ENCODE results near the gene TMEM131.
"Not testable (repeated sequence)": the region's sequence is repeated elsewhere in the genome, so short reads cannot be mapped to it uniquely, and the experiment has no call there.

Gene TMEM131

DNA sequence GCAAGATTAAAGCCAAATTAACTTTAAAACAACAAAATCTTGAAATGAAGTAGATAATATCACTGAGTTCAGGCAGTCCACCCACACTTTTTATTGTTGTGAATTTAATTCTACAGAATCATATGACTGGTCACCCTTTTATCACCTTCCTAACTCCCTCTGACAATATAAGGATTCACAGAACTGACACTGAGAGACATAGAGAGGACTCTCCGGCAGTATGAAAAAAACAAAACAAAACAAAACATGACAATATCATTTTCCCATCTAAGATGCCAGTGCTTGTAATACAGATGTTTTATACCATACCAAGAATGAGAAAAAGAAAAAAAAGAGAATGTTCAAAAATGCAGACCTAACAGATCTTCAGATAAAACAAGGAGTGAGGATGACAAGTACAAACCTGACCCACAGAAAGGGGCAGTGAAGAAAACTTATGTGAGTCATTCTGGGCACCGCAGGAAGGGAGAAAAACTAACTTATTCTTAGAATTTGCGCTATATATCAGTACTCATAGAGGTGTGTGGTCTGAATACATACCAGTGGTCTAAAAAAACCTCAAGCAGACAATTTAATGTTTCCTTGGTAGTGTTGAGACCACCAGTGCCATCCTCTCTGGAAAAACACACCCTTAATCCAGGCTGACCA is 145.7 kb downstream of the TMEM131 start:
- H3K27ac ChIP-seq = no peak overlapping the region
- TF ChIP-seq CTCF (conservative IDR thresholded peaks at IDR 0.05) = no peak
- no peak for TF ChIP-seq ZFX (IDR thresholded peaks at IDR 0.05)

GRCh38 chr2:97848306-97848705 is 147.4 kb downstream of the TMEM131 start:
- TF ChIP-seq ZFX (IDR thresholded peaks at IDR 0.05) (no peak), CTCF (conservative IDR thresholded peaks at IDR 0.05) (no peak)

GRCh38 chr2:97846716-97847115 is 149.0 kb downstream of the TMEM131 start:
- H3K27ac ChIP-seq = not testable (repeated sequence)

More at GRCh38 chr2:97848306-97848705, 147.4 kb downstream of the TMEM131 start:
- H3K27ac ChIP-seq = no peak overlapping the region

- no peak overlapping the region for H3K27ac ChIP-seq
- no peak for TF ChIP-seq CTCF (conservative IDR thresholded peaks at IDR 0.05)
- no peak for TF ChIP-seq ZFX (IDR thresholded peaks at IDR 0.05)
Observed at GRCh38 chr2:97845818-97846217, 149.9 kb downstream of the TMEM131 start.

- no peak for TF ChIP-seq ZFX (IDR thresholded peaks at IDR 0.05)
- no peak for TF ChIP-seq CTCF (conservative IDR thresholded peaks at IDR 0.05)
- no peak overlapping the region for H3K27ac ChIP-seq
Observed at GRCh38 chr2:97845133-97845532, 150.6 kb downstream of the TMEM131 start.

DNA sequence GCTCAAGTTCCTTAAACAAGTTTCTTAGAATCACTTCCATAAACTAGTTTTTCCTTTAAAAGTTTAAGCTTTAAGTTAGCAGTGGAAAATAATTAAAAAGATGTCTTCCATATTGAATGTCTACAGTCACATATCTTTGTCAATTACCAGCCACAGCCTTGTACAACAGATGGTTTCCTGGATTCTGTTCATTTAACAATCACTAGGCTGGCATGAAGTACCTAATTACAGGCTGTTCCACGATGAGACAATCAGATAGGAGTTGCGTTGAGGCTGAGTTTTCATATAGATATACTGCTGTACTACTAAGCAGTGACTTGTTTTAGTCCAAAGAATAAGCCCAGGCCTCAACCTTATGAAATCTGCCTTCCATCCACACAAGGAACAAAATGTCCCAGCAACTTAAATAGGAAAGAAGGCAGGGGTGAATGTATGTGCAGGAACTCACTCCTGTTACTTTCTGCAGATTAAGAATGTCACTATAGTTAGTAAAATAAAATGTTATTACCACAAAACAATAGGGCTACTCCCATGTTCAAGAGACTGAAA is 151.4 kb downstream of the TMEM131 start:
- H3K27ac ChIP-seq = no peak overlapping the region
- TF ChIP-seq ZFX (IDR thresholded peaks at IDR 0.05) = no peak
- no peak for TF ChIP-seq CTCF (conservative IDR thresholded peaks at IDR 0.05)

DNA sequence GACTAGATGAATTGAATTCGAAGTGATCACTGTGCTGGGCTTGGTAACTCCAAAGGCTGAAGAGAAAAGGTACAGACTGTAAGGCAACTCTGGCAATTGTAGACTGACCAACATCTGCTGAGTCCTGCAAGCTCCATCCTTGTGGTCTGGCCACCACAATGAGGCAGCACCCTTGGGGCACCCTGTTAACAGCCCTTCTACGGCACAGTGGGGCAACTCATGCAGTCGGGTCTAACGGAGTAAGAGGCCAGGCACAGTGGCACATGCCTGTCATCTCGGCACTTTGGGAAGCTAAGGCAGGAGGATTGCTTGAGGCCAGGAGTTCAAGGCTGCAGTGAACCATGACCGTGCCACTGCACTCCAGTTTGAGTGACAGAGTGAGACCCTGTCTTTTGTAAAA is 155.6 kb downstream of the TMEM131 start:
- no peak overlapping the region for H3K27ac ChIP-seq
- TF ChIP-seq CTCF (conservative IDR thresholded peaks at IDR 0.05) = no peak
- TF ChIP-seq ZFX (IDR thresholded peaks at IDR 0.05) = no peak

GRCh38 chr2:97834610-97835009 is 161.1 kb downstream of the TMEM131 start:
- TF ChIP-seq CTCF (conservative IDR thresholded peaks at IDR 0.05) = no peak
- TF ChIP-seq ZFX (IDR thresholded peaks at IDR 0.05) = no peak
- H3K27ac ChIP-seq = no peak overlapping the region
